ENCODE measurements around the gene DDIT4. TPM values are rescaled to one million over a fixed set of nuclear protein-coding genes. Genes with fewer than 3 reads are reported as not detected.

Gene DDIT4
- total RNA-seq, 1 experiment from 2014 or later: 462 TPM

GRCh38 chr10:72254813-72255568 is 18.7 kb upstream of the DDIT4 start:
- ChIA-PET CTCF (interaction anchor here (0.9 to 1.0 kb wide), 2 partner anchors 9 to 38 kb away, joined by 3 read pairs; partner anchors contain the start of gene ASCC1), RAD21 (ENCODE audit: low non-redundant PET in 1 of 2, low total read pairs in 2 of 2, uncharacterized antibody in 2 of 2, unreplicated experiment in 2 of 2) (interaction anchor here in 1 of 2 experiments (0.7 kb wide), 1 partner anchor 60 kb away, joined by 3 read pairs; no protein-coding TSS in a partner anchor), POLR2A (interaction anchor here (1.0 to 3.5 kb wide), 10 partner anchors 9 to 75 kb away, joined by 3 to 22 read pairs (median 5); partner anchors contain the start of gene DDIT4)
- Histone ChIP-seq H3K9ac (ENCODE audit: low read length) (peak overlapping the region; percentile 42), H3K27ac (ENCODE audit: low read depth, low read length) (peak overlapping the region; percentile 63), H3K79me2 (ENCODE audit: insufficient read depth, low read length) (no peaks in the 10 kb centered on the region), H2AFZ (ENCODE audit: low read depth, low read length, poor library complexity, severe bottlenecking) (peak overlapping the region; percentile 64), H4K20me1 (ENCODE audit: insufficient read depth) (no peaks in the 10 kb centered on the region), H3K36me3 (ENCODE audit: control insufficient read depth in 1 of 2, insufficient read depth in 2 of 2, low read length in 2 of 2) (no peaks in the 10 kb centered on the region), H3K27me3 (ENCODE audit: insufficient read depth, low read length) (no peaks in the 10 kb centered on the region), H3K4me3 (replicated peaks in 1 of 2; ENCODE audit: low read depth in 1 of 2, low read length in 2 of 2) (peak overlapping the region; percentile 9 to 16; a peak in 3 of 4 replicates), H3K4me2 (ENCODE audit: low read length) (peak overlapping the region; percentile 62), H3K9me3 (ENCODE audit: control insufficient read depth in 1 of 2, insufficient read depth in 1 of 2, low read depth in 1 of 2, low read length in 2 of 2) (no peaks in the 10 kb centered on the region), H3K4me1 (ENCODE audit: control insufficient read depth in 1 of 2, insufficient read depth in 2 of 2, low read length in 2 of 2) (peaks cover 24 to 48% of the 10 kb centered on the region in 2 experiments), H3K9me2 (ENCODE audit: insufficient read depth) (no peaks in the 10 kb centered on the region)
- BruUV-seq (replicated peaks): TSS peak; percentile 81
- DNase-seq (ENCODE audit: low read depth, low spot score) (no peak), ATAC-seq (peak; percentile 88)
- intact Hi-C loops (cut with micrococcal nuclease): no loop called here
- TF ChIP-seq CBX3 (IDR thresholded peaks at IDR 0.05; ENCODE audit: low read depth) (peak; percentile 67; the same call in 1 of the 2 replicates), TCF7L2 (IDR thresholded peaks at IDR 0.05; ENCODE audit: borderline replicate concordance, extremely low read depth, insufficient read depth, insufficient read length) (peak; percentile 25), ELF1 (IDR thresholded peaks at IDR 0.05; ENCODE audit: borderline replicate concordance, low read depth) (no peak), RAD21 (IDR thresholded peaks at IDR 0.05; ENCODE audit: low read depth) (peak; percentile 41), POLR2A (IDR thresholded peaks at IDR 0.05; ENCODE audit: borderline replicate concordance, extremely low read depth, insufficient read depth, insufficient read length) (no peak), FOSL1 (IDR thresholded peaks at IDR 0.05; ENCODE audit: low read depth) (peak; percentile 67), POLR2AphosphoS5 (IDR thresholded peaks at IDR 0.05; ENCODE audit: low read depth, low read length) (peak; percentile 30; the same call in 1 of the 2 replicates), SP1 (IDR thresholded peaks at IDR 0.05; ENCODE audit: low read depth) (peak; percentile 66), ZFX (IDR thresholded peaks at IDR 0.05) (0 out of 2 replicates have a peak, but pooled peaks have one; percentile 22)

Data from HCT116 (cell line).